ENCODE results near the gene CDH4.

Gene CDH4

DNA sequence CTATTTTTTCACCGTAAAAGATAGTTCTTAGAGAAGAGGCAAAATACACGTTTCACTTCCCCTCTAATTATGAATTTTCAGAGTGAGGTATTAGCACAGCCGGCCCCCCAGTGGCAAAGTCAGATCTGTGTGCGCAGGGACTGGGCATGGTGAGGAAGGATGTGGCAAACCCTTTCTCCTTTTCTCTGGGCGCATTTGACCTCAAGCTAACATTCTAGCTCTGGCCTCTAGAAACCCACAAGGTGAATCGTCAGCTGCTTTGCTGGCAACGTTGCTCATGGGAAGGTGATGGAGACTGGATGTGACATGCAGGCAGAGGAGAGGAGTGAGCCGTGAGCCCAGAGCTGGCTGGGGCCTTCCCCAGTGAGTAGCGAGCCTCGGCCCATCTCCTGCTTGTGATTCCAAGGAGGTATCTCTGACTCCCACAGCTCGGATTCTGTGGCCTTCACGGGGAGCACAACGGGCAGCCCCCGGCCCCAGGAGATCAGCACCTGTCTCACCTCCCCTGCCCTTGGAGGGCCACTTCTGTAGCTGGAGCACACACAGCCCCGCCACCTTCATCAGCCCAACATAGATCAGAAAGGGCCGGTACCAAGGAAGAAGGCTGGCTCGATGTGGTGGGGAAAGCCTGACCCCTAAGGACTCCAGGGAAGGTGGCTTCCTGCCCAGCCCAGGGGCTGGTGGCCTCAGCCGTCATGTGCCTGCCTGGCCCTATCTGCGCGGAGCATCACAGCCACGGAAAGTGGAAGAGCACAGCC lies 660.8 kb downstream of the CDH4 start:
- DNase-seq = no peak

DNA sequence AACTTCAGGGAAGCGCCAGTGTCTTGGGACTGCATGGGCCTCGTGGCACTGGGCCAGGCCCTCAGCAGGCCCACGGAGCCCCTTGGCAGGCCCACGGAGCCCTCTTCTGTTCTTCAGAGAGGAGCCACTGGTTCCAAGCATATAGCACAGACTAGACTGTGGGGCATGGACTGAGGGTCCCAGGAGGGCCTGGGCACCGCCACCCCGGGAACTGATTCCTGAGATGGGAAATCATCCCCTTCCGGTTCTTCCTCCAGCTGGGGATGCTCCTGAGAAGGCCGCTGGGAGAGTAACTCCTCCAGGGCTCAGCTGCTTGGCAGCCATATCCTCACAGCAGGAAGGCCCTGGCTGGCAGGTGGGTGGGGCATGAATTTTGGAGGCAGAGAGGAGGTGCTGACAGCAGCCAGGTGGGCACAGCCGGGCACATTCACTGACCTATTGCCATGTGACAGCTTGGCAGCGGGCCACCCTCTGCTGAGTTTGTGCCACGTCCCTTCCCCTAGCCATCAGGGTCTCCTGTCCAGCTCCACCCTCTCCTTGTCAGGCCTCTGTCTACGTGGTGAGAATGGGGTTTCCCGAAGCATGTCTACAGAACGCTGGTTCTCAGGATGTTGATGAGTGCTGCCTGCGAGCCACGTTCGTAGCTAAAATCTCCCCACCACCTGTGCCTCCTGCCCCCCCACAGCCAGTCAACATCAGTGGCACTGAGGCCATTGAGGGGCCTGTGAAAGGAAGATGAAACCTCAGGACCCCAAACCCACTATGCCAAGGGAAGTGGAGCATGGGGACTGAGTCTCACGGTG lies 661.6 kb downstream of the CDH4 start:
- DNase-seq = no peak

DNA sequence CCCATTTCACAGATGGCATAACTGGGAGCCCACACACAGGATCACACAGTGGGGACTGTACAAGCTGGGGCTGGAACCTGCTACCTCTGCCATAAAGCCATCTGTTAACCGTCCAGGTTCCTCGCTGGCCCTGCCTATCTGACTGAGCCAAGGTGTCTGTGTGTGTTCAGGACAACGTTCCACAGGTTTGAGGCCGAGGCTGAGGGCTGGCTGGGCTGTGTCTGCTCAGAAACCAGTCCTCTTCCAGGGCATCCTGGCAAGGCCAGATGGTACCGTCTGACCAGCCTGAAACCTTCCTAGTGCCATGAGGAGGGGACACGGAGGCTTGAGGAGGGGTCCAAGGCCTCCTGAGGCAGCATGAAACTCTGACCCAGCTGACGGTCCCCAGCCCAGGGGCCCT lies 663.0 kb downstream of the CDH4 start:
- DNase-seq = no peak

DNA sequence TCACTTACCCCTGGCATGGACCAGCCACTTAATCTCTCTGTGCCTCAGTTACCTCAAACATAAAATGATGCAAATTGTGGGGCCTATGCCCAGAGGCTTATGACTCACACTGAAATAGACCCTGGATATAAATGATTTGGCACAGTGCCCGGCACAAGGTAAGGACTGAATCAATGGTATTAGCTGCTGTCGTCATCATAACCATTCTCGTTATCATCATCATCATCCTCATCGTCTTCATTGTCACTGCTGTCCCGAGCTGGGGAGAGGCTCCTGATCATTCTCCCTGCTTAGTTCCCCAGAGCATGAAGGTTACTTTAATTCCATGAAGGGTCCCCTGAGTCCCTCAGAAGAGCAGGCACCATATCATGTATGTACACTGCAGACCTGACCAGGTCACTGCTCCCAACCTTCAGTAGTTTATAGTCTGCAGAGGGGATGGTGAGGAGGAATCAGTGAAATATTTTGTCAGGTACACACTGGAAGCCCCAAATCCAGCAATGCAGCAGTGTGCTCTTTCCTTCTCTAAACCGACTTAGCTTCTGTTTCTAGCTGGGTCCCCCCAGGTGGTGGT lies 664.3 kb downstream of the CDH4 start:
- no peak for DNase-seq

- DNase-seq = no peak
Measured at GRCh38 chr20:61917474-61918145, 665.5 kb downstream of the CDH4 start.

GRCh38 chr20:61918548-61918947 lies 666.5 kb downstream of the CDH4 start:
- no peak for DNase-seq

- DNase-seq = no peak
Measured at GRCh38 chr20:61919239-61919638, 667.2 kb downstream of the CDH4 start.

DNA sequence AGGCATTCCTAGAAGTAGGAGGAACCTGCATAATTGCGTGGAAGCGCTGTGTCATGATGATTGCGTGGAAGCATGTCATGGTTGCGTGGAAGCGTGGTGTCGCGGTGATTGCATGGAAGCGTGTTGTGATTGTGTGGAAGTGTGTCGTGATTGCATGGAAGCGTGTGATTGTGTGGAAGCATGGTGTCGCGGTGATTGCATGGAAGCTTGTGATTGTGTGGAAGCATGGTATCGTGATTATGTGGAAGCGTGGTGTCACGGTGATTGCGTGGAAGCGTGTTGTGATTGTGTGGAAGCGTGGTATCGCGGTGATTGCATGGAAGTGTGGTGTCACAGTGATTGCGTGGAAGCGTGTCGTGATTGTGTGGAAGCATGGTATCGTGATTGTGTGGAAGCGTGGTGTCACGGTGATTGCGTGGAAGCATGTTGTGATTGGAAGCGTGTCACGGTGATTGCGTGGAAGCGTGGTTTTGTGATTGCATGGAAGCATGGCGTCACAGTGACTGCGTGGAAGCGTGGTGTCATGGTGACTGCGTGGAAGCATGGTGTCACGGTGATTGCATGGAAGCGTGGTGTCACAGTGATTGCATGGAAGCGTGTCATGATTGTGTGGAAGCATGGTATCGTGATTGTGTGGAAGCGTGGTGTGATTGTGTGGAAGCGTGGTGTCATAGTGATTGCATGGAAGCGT lies 667.8 kb downstream of the CDH4 start:
- DNase-seq = no peak

DNA sequence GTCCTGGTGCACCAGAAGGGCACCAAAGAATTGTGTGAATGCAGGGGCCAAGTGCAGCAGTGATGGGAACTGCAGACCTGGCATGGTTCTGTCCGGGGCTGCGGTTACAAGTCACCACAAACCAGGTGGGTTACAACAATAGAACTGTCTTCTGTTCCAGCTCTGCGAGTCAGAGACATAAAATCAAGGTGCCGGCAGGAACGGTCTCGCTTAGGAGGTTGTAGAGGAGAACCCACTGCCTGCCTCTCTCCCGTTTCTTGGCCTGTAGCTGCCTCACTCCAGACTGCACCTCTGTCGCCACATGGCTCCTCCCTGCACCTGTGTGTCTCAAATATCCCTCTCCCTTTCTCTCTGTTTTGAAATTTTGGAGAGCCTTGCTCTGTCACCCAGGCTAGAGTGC lies 670.4 kb downstream of the CDH4 start:
- DNase-seq = no peak

- DNase-seq = no peak
Measured at GRCh38 chr20:61922936-61923335, 670.9 kb downstream of the CDH4 start.

GRCh38 chr20:61923371-61924166 lies 671.5 kb downstream of the CDH4 start:
- no peak for DNase-seq

GRCh38 chr20:61924211-61924857 lies 672.3 kb downstream of the CDH4 start:
- DNase-seq = no peak

DNA sequence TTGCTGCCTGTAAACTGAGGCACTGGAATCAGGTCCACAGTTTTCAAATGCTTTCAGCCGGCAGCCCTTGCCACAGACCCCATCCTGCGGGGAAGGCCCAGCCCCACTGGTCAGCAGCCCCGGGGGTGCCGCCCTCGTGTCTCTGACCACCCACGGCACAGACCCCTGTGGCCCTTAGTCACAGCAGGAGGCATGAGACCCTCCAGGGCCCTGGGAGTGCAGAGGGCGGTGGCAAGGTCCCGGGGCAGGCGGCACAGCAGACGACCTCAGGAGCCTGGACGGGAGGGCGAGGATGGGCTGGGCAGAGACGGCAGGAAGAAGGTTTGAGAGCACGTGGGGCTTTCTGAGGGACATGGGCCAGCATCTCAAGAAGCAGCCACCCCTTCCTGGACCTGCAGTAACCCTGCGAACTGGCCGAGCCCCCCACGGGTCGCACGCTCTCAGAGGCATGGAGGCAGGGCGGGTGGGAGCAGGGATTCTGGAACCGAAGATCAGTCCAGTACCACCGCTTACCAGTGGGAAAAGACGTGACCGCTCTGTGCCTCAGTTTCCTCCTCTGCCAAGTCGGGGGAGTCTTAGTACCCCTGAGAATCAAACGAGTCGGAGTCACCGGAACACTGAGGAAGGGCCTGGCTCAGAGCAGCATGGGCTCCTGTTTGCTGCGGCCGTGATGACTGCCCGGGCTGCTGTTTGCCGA lies 672.9 kb downstream of the CDH4 start:
- no peak for DNase-seq

DNA sequence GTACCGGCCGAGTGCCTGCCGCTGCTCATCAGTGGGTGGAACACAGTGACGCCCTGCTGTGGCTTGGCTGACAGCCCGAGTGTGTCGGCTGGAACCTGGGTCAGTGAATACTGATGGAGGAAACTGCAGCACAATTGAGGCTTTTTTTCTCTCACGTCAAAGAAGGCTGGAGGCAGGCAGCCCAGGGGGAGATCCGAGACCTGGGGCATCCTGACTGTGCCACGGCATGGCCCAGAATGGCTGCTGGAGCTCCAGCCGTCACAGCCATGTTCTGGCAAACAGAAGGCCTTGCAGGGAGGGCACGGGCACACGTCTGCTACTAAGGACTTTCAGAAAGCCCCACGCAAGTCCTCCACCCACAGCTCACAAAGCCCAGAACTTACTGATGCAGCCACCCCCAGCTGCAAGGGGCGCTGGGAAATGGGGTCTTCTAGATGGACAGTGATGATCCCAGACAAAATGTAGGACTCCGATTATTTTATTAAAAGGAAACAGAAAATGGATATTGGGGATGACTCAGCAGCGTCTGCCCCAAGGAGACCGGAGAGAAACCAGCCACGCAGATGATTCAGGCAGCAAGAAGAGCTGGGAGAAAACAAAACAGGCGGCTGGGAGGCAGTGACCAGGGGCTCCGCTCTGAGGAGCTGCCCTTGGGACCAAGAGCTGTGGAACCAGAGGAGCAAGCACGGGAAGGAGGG lies 673.6 kb downstream of the CDH4 start:
- no peak for DNase-seq

DNA sequence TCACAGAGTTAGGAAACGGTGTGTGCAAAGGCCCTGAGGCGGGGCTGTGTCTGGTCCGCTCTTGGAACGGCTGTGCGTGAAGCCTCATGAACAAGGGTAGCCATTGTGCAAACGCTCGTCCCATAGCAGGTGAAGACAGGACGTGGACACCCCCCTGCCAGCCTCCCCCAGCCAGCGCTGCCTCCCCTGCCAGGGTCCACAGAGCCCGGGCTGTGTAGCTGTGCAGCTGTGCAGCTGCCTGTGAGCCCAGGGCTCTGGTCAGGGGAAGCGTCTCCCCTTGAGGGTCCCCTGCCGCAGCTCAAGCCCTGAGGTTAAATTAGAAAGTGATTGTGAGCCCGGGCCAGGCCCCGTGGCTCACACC lies 674.2 kb downstream of the CDH4 start:
- no peak for DNase-seq

- no peak for DNase-seq
Measured at GRCh38 chr20:61926796-61927192, 674.7 kb downstream of the CDH4 start.

DNA sequence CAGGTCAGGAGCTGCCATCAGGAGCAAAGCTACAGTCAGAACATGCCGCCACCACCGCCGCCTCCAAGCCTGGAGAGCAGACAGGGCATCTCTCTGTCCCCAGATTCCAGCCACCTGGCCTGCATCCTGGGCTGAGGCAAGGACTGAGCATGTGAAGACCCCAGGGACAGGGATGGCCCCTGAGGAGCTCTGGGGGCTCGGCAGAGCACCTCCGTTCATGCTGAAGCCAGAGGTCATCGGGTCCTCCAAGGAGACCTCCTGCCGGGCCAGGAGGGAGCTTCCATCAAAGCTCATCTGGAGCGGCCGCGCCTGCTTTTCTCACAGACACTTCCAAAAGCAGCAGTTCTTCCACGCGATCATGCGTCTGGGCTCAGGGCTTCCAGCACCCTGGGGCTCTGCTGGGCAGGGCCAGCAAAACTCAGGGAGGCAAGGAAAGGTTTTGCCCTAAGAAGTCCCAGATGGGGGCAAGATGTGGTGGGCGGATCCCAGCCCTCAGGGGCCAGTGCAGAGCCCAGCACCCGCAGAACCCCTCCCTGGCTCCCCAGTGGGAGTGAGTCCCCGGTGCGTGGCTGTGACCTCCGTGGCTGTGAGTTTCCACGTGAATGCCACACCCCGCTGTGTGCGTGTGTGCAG lies 675.2 kb downstream of the CDH4 start:
- no peak for DNase-seq

GRCh38 chr20:61927826-61928541 lies 675.9 kb downstream of the CDH4 start:
- DNase-seq = no peak
